GM18867 (cell line): ENCODE data around the gene PSMD5.

Source experiments
- ATAC-seq: cut with Tn5 transposase; IDR thresholded peaks from one replicate; pipeline ENCODE4 v1.9.1; 2021; ENCODE audit warnings: mild to moderate bottlenecking, moderate library complexity; ENCODE audit not compliant: unreplicated experiment

Gene PSMD5

DNA sequence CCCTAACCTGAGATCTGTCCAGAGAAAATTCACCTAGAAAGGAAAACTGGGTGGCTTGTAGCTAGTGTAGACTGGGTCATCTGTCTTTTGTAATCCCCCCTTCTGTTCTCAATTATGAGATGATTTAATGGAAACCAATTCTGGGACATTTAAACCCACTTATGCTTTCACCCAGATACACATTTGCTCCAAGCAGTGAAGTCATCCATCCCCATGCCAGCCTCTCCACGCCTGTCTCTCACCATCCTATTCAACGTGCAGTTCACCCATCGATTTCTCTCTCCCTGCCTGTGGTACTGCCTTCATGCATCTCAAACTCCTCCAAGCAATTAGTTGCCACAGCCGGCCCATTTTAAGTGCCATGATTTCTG is 32.5 kb upstream of the PSMD5 start:
- no peak for ATAC-seq

DNA sequence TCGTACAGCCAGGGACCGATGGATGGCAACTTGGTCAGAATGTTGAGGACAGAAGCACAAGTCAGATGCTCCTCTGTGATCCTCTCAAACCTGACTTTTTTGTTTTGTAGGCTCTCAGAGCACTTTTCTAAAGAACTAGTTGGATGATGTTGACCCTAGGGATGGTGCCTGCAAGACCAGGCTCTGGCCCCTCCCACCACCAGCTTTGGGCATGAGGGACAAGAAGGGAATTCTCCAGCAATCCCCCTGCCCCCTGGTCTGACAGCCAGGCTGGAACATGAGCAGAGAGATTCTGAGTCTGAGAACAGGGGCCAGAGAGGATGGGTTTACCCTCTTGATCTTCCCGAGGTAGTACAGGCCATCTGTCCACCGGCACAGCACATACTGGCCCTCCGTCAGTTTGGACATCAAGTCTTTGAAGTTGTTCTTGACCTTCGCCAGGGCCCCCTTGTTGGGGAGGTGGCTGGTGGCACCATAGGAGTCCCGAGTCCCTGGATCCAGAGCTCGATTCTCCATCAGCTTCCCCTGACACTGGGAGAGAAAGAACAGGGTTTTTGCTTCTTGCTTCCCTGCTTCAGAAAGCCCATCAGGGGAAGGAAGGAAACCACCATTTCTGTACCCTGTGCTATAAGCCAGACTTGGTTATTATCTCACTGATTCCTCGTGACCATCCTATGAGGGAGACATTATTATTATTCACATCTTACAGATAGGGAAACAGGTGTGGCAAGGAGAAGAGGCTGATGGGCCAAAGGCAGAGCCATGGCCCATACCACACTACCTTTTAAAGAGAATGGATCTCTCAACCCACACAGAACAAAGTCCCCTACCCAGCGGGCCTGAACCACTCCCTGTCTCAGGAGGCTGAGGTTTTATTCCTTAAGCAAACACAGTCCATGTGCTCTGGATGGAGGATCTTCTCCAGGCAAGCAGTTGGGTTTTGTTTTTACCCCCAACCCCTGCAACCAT is 31.8 kb upstream of the PSMD5 start:
- ATAC-seq: no peak

DNA sequence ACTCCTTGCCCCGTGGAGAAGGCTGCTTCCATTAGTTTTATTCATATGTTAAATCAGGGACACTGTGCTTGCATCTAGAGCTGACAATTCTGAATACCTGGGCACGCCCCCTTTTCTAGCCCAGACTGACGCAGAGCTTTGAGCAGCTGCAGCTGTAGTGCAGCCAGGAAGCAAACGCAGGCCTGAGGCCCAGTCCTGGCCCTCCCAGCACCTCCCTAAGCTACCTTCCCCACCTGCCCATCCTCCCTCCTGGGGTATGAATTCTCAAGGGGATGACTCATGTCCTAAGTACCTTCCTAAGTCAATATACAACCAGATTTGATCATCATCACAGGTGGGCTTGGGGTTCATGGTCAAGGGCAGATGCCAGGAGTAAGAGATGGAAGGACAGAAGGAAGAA is 30.8 kb upstream of the PSMD5 start:
- ATAC-seq: no peak

DNA sequence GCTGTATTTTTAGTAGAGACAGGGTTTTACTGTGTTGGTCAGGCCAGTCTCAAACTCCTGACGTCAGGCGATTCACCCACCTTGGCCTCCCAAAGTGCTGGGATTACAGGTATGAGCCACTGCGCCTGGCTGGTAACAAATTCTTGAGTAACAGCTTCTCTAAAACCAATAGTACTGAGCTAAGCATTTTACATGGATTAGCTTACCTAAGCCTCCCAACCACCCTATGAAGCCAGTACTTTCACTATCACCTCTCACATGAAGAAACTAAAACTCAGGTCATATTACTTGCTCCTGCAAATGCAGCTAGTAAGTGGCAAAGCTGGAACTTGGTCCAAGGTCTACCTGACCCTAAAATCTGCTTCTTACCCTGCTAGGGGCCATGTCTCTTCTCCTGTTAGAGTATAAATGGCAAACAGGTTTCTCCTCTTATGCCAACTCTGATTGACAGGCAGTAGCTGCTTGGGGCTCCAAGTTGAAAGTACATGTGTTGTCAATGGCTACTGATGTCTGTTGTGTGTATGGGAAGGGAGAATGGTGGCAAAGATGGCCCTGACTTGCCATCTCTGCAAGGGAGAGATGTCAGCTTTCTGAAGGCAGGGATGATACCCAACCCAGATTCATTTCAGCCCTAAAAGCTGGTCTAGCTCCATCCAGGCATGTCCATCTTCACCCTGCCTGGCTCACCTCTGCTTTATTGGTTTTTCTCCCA is 30.2 kb upstream of the PSMD5 start:
- no peak for ATAC-seq

DNA sequence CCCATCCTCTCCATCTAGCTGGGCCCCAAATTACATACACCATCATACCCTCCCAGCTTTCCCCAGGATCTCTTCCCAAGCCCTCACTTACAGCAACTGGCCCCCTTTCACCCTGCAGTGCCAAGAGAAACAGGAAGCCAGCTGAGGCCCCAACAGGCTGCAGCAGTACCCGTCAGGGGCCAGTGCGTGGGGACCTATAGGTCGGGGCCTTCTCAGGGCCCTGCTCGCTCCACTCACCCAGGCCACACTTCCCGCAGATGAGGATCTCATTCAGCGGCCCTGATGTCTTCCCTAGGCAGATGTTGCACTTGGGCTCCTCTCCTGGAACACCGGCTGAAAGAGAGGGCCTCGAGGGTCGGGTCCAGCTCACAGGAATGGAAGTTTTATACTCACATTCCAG is 27.5 kb upstream of the PSMD5 start:
- no peak for ATAC-seq

GRCh38 chr9:120869726-120870125 is 27.0 kb upstream of the PSMD5 start:
- ATAC-seq: no peak

GRCh38 chr9:120869360-120869687 is 26.6 kb upstream of the PSMD5 start:
- no peak for ATAC-seq

GRCh38 chr9:120868676-120869359 is 26.1 kb upstream of the PSMD5 start:
- peak; percentile 91 for ATAC-seq

DNA sequence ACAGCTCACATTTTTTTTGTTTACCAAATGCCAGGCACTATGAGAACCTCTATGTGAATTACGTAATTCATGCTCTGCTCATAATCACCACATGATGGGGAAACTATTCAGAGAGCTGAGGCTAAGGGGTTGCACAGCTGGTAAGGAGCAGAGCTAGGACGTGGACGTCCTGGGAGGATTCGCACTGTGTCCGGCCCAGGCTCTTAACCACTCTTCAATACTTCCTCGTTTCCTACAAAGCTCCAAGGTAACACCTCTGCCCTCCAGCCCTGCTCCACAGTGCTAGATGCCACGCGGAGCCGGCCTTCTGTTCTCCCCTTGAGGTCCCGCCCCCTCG is 25.6 kb upstream of the PSMD5 start:
- peak; percentile 4 for ATAC-seq

DNA sequence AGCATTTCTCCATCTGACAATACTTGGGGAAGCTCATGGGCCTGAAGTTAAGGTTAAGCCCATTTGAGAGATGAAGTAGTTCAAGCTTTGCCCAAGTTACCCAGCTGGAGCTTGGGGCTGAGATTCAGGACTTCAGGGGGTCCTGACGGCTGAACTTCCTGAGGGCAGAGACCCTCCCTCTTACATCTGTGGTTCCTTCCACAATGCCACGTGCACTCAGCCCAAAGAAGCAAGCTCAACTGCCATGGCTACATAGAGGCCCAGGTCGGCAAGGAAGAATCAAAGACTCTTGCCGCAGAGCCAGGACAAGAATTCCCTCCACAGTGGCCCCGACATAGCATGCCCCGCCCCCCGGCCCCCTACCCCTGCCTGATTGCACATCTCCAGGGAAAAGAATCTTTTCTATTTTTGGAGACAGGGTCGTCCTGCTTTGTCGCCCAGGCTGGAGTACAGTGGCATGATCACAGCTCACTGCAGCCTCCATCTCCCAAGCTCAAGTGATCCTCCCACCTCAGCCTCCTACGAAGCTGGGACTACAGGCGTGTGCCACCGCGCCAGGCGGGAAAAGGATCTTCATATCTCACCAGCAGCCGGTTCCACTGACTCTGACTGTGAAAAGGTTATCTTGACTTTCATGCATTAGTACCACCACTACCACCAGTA is 25.1 kb upstream of the PSMD5 start:
- ATAC-seq: no peak

- no peak for ATAC-seq
Measured at GRCh38 chr9:120866651-120867050, 23.9 kb upstream of the PSMD5 start.

DNA sequence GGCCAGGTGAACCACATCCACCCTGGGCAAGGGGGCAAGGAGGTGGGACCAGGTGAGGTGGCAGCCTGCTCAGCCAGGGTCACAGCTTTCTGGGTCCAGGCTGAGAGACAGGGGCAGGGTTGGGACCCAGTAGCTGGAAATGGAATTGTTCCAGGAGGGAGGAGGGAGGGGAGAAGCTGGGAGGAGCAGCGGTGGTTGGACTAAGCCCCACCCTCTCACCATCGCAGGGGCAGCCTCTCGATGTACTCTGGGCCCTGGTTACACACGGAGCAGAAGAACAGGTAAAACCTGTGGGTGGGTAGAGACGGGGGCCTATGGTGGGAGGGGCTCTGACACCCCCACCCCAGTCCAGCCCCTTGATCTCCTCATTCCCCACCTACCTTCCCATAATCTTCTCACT is 23.1 kb upstream of the PSMD5 start:
- ATAC-seq: no peak

DNA sequence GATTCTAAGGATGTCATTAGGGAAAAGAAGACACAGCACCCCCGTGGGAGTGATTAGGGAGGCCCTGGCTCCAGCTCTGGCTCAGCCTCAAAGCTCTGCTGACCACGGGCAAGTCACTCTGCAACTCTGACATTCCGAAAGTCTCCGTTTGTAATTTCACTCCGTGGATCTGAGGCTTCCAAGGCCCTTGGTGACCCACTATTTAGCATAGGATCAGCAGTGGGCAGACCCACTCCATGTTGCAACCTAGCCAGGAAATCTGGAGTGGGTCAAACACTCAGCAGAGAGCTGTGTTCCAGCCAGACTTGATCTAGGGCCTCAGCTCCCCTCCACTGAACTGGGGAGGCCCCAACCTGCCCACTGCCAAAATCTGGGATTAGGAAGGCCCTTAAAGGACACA is 22.5 kb upstream of the PSMD5 start:
- no peak for ATAC-seq

DNA sequence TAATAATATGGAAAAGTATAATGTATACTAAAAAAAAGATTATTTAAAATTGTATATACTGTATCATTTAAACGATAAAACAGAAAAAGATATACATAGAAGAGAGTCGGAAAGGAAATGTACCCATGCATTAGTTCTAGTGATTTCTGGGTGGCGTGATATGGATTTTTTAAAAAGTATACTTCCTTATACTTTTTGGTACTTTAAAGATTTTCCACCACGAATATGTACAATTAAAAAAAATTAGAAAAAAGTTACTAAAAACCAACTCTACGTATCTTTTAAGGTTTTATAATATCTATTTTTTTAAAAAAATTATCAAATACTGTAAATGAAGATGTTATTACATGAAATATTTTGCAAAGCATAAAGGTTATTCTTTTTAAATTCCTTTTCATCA is 22.0 kb upstream of the PSMD5 start:
- ATAC-seq: no peak

- no peak for ATAC-seq
Measured at GRCh38 chr9:120863833-120864232, 21.1 kb upstream of the PSMD5 start.

DNA sequence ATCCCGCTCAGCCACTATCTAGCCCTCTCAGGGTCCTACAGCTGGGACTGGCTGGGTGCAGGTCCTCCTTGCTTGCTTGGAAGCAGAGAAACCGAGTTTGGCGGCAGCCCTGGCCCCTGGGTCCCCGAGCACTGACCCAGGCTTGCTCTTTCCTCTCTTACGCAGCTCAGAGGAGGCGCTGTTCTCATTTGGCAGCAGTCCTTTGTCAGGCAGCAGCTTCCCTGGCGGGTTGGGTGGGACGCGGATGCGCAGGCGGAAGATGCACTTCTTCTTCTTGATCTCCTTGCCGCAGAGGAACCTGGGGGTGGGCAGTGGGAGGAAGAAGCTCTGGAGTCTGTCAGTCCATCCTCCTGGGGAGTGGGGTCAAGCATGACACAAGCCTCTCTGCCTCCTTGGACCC is 19.7 kb upstream of the PSMD5 start:
- ATAC-seq: no peak

GRCh38 chr9:120861935-120862334 is 19.2 kb upstream of the PSMD5 start:
- no peak for ATAC-seq

DNA sequence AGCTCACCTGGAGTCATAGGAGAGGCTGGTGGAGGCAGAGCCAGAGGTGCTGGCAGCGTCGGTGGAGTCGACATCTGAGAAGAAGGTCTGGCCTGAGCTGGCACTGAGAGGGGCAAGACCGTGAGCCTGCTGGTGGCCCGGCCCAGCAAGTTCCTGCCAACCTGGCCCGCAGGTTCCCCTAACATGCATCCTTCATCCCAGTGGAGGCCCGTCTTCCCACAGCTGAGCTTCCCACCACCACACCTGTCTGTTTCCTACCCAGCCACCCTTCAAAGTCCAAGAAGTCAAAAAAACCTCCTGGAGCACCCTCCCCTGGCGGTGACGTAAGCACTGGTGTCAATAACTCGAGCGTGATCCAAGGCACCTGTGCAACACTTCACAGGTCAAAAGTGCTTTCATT is 17.4 kb upstream of the PSMD5 start:
- no peak for ATAC-seq

DNA sequence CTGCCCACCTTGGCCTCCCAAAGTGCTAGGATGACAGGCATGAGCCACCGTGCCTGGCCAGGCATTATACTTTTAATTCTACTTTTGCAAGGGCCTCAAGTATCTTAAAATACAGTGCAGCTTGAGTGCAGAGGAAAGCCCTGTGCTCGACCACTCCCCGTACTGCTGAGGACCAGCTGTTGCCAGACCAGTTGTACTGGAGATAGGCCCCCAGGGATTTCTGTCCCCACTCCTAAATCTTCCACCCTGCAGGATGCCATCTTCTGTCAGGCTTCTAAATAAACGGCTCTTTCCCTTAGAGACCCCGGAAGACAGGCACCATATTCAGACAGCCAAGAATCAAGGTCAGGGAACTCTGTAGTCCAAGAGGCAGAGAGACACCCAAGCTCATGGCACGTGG is 16.6 kb upstream of the PSMD5 start:
- no peak for ATAC-seq

- no peak for ATAC-seq
Measured at GRCh38 chr9:120857902-120858301, 15.2 kb upstream of the PSMD5 start.

DNA sequence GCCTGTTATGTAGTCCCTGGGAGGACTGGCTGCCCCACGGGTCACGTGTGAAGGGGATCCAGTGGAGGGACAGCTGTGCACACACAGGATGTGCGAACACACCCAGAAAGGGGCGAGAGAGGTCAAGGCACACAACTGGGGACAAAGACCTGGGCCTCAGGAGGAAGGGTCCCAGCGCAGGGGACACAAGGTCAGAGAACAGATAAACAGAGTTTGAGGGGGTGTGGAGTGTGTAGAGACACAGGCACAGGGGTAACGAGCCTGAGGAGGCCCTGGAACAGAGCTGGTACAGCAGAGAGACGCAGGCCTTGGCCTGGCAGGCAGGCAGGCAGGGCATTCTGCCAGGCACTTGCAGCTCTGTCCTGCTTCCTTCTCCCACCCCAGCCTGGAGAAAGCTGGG is 14.8 kb upstream of the PSMD5 start:
- no peak for ATAC-seq
